IMR-90 (cell line): ENCODE results near the gene SH2D4B.

Experiments used
- MAZ ChIP-seq: IDR thresholded peaks from 2 replicates; pipeline ENCODE4 v1.6.1; 2012; ENCODE audit warnings: low read depth, mild to moderate bottlenecking, low read length, improper control_type of control experiment, moderate library complexity, borderline replicate concordance
- TF ChIP-seq, protein P1 (sequence below): conservative IDR thresholded peaks from 2 replicates; pipeline ENCODE4 v1.5.1; 2012; ENCODE audit warnings: mild to moderate bottlenecking, low read depth, low read length, improper control_type of control experiment

DNA sequence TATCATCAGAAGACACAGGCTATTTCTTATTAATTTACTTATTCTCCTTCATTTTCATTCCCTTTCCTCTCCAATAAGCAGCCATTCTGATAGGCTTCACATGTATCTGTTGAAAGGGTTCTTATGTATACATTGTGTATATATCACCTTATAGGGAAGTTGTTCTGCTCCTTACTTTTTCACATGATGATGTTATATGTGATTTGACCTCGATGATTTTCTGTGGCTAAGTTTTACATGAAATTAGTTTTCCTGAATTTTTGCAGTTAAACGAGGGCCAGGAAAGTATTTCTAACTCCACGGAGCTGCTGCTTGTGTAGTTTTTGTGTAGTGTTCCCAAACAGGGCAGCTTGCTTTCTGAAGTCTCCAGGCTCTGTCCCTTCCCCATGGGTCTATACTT lies 84.5 kb downstream of the SH2D4B start:
- TF ChIP-seq, protein P1, sequence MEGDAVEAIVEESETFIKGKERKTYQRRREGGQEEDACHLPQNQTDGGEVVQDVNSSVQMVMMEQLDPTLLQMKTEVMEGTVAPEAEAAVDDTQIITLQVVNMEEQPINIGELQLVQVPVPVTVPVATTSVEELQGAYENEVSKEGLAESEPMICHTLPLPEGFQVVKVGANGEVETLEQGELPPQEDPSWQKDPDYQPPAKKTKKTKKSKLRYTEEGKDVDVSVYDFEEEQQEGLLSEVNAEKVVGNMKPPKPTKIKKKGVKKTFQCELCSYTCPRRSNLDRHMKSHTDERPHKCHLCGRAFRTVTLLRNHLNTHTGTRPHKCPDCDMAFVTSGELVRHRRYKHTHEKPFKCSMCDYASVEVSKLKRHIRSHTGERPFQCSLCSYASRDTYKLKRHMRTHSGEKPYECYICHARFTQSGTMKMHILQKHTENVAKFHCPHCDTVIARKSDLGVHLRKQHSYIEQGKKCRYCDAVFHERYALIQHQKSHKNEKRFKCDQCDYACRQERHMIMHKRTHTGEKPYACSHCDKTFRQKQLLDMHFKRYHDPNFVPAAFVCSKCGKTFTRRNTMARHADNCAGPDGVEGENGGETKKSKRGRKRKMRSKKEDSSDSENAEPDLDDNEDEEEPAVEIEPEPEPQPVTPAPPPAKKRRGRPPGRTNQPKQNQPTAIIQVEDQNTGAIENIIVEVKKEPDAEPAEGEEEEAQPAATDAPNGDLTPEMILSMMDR: no peak
- TF ChIP-seq MAZ: no peak
